GM23248 (cell line): ENCODE data around the gene ZNRD2. TPM values are rescaled to one million over a fixed set of nuclear protein-coding genes. Genes with fewer than 3 reads are reported as not detected.
A peak's percentile ranks its signal among the peaks of the same experiment; 100 is the strongest.

Source experiments
- DNase-seq: peaks from one replicate; pipeline ENCODE4 v3.0.0-alpha.2; 2015
- H2AFZ ChIP-seq: fragments of 200-600 bp; sonication (generic); 2 replicates; pipeline ENCODE4 v1.6.1; 2016; ENCODE audit warnings: antibody characterized with exemption
- H3F3A ChIP-seq: fragments of 200-600 bp; sonication (generic); 2 replicates; pipeline ENCODE4 v1.6.1; 2016; ENCODE audit warnings: mild to moderate bottlenecking, antibody characterized with exemption, mixed run types; ENCODE audit not compliant: insufficient read depth
- H3K27ac ChIP-seq: fragments of 200-600 bp; sonication (generic); 2 replicates; pipeline ENCODE4 v1.5.1; 2016; ENCODE audit warnings: mild to moderate bottlenecking
- H3K27me3 ChIP-seq: fragments of 200-600 bp; sonication (generic); replicated peaks from 2 replicates; pipeline ENCODE4 v1.6.1; 2016; ENCODE audit warnings: mild to moderate bottlenecking; ENCODE audit not compliant: insufficient read depth
- H3K36me3 ChIP-seq: fragments of 200-600 bp; sonication (generic); 2 replicates; pipeline ENCODE4 v1.6.1; 2016; ENCODE audit warnings: low read depth, mild to moderate bottlenecking
- H3K4me1 ChIP-seq: fragments of 200-600 bp; sonication (generic); 2 replicates; pipeline ENCODE4 v1.6.1; 2016; ENCODE audit warnings: mild to moderate bottlenecking; ENCODE audit not compliant: insufficient read depth
- H3K4me2 ChIP-seq: fragments of 200-600 bp; sonication (generic); one replicate; pipeline ENCODE4 v1.6.1; 2016; ENCODE audit warnings: mild to moderate bottlenecking; ENCODE audit not compliant: unreplicated experiment
- H3K4me3 ChIP-seq: fragments of 200-600 bp; sonication (generic); 2 replicates; pipeline ENCODE4 v1.5.1; 2016; ENCODE audit warnings: mild to moderate bottlenecking
- H3K79me2 ChIP-seq: fragments of 200-600 bp; sonication (generic); 2 replicates; pipeline ENCODE4 v1.6.1; 2016; ENCODE audit warnings: mild to moderate bottlenecking; ENCODE audit not compliant: insufficient read depth
- H3K9ac ChIP-seq: fragments of 200-600 bp; sonication (generic); 2 replicates; pipeline ENCODE4 v1.6.1; 2016; ENCODE audit warnings: mild to moderate bottlenecking
- H3K9me2 ChIP-seq: fragments of 200-600 bp; sonication (generic); 2 replicates; pipeline ENCODE4 v1.6.1; 2016; ENCODE audit warnings: mixed run types, mild to moderate bottlenecking, moderate library complexity; ENCODE audit not compliant: insufficient read depth
- H3K9me3 ChIP-seq: fragments of 200-600 bp; sonication (generic); one replicate; pipeline ENCODE4 v1.6.1; 2017; ENCODE audit warnings: low read depth
- H4K20me1 ChIP-seq: fragments of 200-600 bp; sonication (generic); 2 replicates; pipeline ENCODE4 v1.6.0; 2016; ENCODE audit not compliant: insufficient read depth
- EZH2 ChIP-seq: fragments of 200-600 bp; sonication (generic); IDR thresholded peaks from 2 replicates; pipeline ENCODE4 v1.6.1; 2018; ENCODE audit warnings: antibody characterized with exemption, mild to moderate bottlenecking; ENCODE audit not compliant: insufficient read depth, poor library complexity, severe bottlenecking
- EZH2phosphoT487 ChIP-seq: fragments of 200-600 bp; sonication (generic); IDR thresholded peaks from 2 replicates; pipeline ENCODE4 v1.6.1; 2018; ENCODE audit warnings: antibody characterized with exemption, moderate library complexity, mild to moderate bottlenecking, low read depth; ENCODE audit not compliant: insufficient read depth
- WGBS, 2 experiments: methylation state at CpG; one replicate each; pipeline ENCODE4 v1.1.6; 2015 to 2017; ENCODE audit warnings: low lambda C conversion rate in 2 of 2, low coverage in 1 of 2; ENCODE audit errors: missing lambda C conversion rate in 2 of 2; 5-methylcytosine and 5-hydroxymethylcytosine counted together
- in situ Hi-C: fragments of 300-500 bp; cut with MboI; formaldehyde crosslinking; loops from 2 replicates; pipeline ENCODE4 v1.15.0; 2020
- polyA plus RNA-seq: library from polyadenylated mRNA; unstranded; fragments of >200 nt; fragmentation: Nextera tagmentation; extraction: Ambion mirVana; gene quantifications from 2 replicates; pipeline ENCODE4 v1.2.1, GENCODE V29; 2016
- total RNA-seq: library from RNA; depleted of rRNA; stranded (reverse); fragments of >200 nt; shearing (Covaris generic); gene quantifications from 2 replicates; pipeline ENCODE4 v1.2.3, GENCODE V29; 2014

Gene ZNRD2
- total and polyA plus RNA-seq, 2 experiments from 2014 or later = 54.5 to 74.9 TPM

DNA sequence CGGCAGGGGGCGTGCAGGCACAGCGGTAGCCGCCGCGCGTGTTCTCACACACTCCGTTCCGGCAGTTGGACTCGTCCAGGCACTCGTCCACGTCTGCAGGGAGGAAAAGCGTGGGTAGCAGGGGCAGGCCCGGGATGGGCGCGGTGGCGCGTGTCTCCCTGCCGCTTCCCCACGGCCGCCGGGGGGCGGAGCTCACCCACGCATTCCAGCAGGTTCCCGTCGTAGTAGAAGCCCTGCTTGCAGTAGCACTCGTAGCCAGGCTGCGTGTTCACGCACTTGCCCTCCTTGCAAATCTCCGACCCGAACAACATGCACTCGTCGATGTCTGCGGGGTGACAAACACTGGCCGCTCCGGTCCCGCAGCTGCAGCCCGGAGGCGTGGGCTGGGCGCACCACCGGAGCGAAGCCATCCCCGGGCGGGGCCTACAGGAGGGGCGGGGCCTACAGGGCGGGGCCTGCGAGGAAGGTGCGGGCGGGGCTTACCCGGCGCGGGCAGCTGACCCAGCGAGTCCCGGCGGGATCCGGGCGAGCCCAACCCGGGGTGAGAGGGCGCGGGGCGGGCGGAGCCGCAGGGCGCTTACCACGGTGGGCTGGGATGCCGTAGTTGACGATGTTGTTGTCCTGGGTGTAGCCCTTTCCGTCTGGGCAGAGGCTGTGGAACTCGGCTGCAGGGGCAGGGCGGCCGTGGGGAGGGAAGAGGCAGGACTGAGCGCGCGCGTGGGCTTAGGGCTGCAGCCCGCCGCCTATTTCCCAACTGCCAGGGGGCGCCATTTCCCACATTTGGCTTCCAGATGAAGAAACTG is 29.8 kb upstream of the ZNRD2 start:
- 1% methylated on average over 47 to 77 of the region's 78 CpGs for WGBS, 2 experiments
- peak overlapping the region; percentile 77 for H3K27ac ChIP-seq

DNA sequence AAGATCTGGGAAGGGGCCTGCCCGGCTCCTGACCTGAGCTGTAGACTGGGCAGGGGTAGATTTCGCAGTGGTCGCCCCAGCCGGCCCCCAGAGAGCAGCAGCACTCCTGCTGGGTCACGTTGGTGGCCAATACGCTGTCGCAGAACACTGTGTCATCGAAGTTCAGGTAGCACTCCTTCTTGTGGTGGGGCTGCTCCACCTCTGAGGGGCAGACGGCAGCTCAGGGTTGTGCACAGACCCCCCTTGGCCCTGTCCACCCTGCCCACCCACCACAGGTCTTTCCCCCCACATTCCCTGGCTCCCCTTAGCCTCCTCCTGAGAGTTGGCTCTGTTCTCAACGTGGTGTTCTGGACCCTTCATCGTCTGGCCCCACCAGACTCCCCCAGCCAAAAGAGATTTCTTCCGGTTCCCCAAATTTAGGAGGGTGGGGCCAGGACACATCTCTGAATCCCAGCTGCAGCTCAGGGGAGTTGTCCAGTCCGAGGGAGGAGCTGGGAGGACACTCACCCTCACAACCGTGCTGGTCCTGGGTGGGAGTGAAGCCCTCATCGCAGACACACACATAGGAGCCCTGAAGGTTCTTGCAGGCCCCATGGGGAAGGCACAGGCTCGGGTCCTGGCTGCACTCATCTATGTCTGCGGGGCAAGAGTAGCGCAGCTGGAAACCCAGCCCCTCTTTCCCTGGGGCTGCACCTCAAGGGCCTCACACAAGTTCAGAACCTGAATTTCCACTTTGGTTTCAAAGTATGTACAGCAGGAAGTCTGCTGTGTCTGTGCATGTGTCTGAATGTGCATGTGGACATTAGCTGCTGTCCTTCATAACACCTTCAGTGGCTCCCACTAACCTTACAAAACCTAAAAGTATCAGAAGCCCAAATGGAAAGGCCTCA is 28.9 kb upstream of the ZNRD2 start:
- Histone ChIP-seq H3K4me2 (peak overlapping the region; percentile 70), H3K79me2 (no peaks in the 10 kb centered on the region), H3K27ac (peak overlapping the region; percentile 77), H3K36me3 (0 out of 2 replicates have a peak, but pooled peaks cover 3% of the 10 kb centered on the region), H2AFZ (peak overlapping the region; percentile 42; the same call in 1 of the 2 replicates), H3K27me3 (no peaks in the 10 kb centered on the region), H3K9ac (peak overlapping the region; percentile 64), H3K4me1 (no peaks in the 10 kb centered on the region; the same call in 1 of the 2 replicates), H4K20me1 (no peaks in the 10 kb centered on the region), H3F3A (peaks cover 33% of the 10 kb centered on the region), H3K4me3 (peak overlapping the region; percentile 68), H3K9me3 (no peaks in the 10 kb centered on the region), H3K9me2 (no peaks in the 10 kb centered on the region)
- 22 to 26% methylated on average over 15 to 18 of the region's 18 CpGs for WGBS, 2 experiments
- in situ Hi-C loops = no loop called here
- TF ChIP-seq EZH2phosphoT487 = no peak
- no peak for TF ChIP-seq EZH2
- DNase-seq = no peak

More for the DNA sequence above, 29.8 kb upstream of the ZNRD2 start:
- TF ChIP-seq EZH2phosphoT487 (no peak), EZH2 (no peak)
- in situ Hi-C loops = no loop called here
- Histone ChIP-seq H3K27me3 (no peaks in the 10 kb centered on the region), H3K36me3 (0 out of 2 replicates have a peak, but pooled peaks cover 3% of the 10 kb centered on the region), H3K4me2 (peak overlapping the region; percentile 70), H3F3A (peaks cover 36% of the 10 kb centered on the region), H3K9ac (peak overlapping the region; percentile 64), H3K9me2 (no peaks in the 10 kb centered on the region), H3K4me1 (no peaks in the 10 kb centered on the region; the same call in 1 of the 2 replicates), H3K4me3 (peak overlapping the region; percentile 68), H3K9me3 (no peaks in the 10 kb centered on the region), H2AFZ (peak overlapping the region; percentile 42; the same call in 1 of the 2 replicates), H4K20me1 (no peaks in the 10 kb centered on the region), H3K79me2 (no peaks in the 10 kb centered on the region)
- peak; percentile 97 for DNase-seq

- no peak for DNase-seq
- H4K20me1 ChIP-seq = no peaks in the 10 kb centered on the region
- H3K9ac ChIP-seq = no peak overlapping the region
- no peak overlapping the region for H2AFZ ChIP-seq
- no peak overlapping the region for H3K4me3 ChIP-seq
- H3K36me3 ChIP-seq = 0 out of 2 replicates have a peak, but pooled peaks cover 3% of the 10 kb centered on the region
- H3F3A ChIP-seq = peaks cover 33% of the 10 kb centered on the region
- H3K4me2 ChIP-seq = no peak overlapping the region
- TF ChIP-seq EZH2phosphoT487 = no peak
- no peak for TF ChIP-seq EZH2
- no peaks in the 10 kb centered on the region; the same call in 1 of the 2 replicates for H3K4me1 ChIP-seq
- H3K27ac ChIP-seq = no peak overlapping the region
- no peaks in the 10 kb centered on the region for H3K9me3 ChIP-seq
- no peaks in the 10 kb centered on the region for H3K27me3 ChIP-seq
- H3K79me2 ChIP-seq = no peaks in the 10 kb centered on the region
- WGBS, 2 experiments = 67 to 78% methylated on average over 3 of the region's 3 CpGs
- no peaks in the 10 kb centered on the region for H3K9me2 ChIP-seq
- in situ Hi-C loops = no loop called here
These were observed 27.4 kb upstream of the ZNRD2 start for GRCh38 chr11:65542738-65543390.

DNA sequence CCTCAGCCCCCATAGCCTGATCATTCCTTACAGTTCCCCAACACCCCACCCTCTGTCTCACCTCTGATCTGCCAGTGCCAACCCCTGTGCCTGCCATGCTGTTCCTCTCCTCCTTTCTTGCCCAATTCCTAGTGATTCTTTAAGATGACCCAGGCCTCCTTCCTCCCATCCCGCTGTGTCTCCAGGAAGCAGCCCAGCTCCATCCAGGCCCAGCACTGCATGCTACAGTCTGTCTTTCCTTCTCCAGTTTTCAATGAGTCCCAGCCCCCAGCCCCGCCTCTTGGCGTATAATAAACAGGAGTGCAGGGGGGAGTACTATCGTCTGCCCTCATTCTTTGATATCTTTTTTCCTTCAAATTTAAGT is 24.4 kb upstream of the ZNRD2 start:
- 88 to 92% methylated on average over 4 of the region's 4 CpGs for WGBS, 2 experiments

More for the DNA sequence above, 24.4 kb upstream of the ZNRD2 start:
- Histone ChIP-seq H3K9me3 (no peaks in the 10 kb centered on the region), H3K36me3 (peaks cover 9% of the 10 kb centered on the region; the same call in 1 of the 2 replicates), H2AFZ (no peak overlapping the region), H3K4me2 (no peak overlapping the region), H3K9ac (no peak overlapping the region), H3K79me2 (no peaks in the 10 kb centered on the region), H3K4me1 (no peaks in the 10 kb centered on the region; the same call in 1 of the 2 replicates), H3K27ac (no peak overlapping the region), H3K27me3 (no peaks in the 10 kb centered on the region), H3F3A (peaks cover 33% of the 10 kb centered on the region), H3K9me2 (no peaks in the 10 kb centered on the region), H4K20me1 (no peaks in the 10 kb centered on the region), H3K4me3 (no peak overlapping the region)
- TF ChIP-seq EZH2phosphoT487 (no peak), EZH2 (no peak)
- no peak for DNase-seq
- in situ Hi-C loops = no loop called here
